Tibial artery (tissue), 4 donors: ENCODE measurements around the gene PLN.

Experiments used
- DNase-seq, 2 donors: peaks; one replicate each; pipeline ENCODE4 v3.0.0-alpha.2; 2019
- H3K27ac ChIP-seq, 2 donors: fragments of 200-600 bp; sonication (generic) in 1 of 2; 1 replicate in 1 of 2; 2 replicates in 1 of 2; pipeline ENCODE4 v1.5.1; 2018 to 2019; ENCODE audit warnings: mild to moderate bottlenecking in 1 of 2
- H3K27me3 ChIP-seq, 2 donors: fragments of 200-600 bp; sonication (generic) in 1 of 2; one replicate each; pipeline versions ENCODE4 v1.5.1 to v1.6.0; 2016 to 2019
- H3K36me3 ChIP-seq, 3 donors: fragments of 200-600 bp; sonication (generic) in 2 of 3; one replicate each; pipeline ENCODE4 v1.5.1; 2016 to 2019; ENCODE audit warnings: mild to moderate bottlenecking in 2 of 3
- H3K4me1 ChIP-seq, 4 donors: fragments of 200-600 bp; sonication (generic) in 2 of 4; 1 replicate in 3 of 4; 2 replicates in 1 of 4; pipeline ENCODE4 v1.5.1; 2016 to 2019
- H3K4me3 ChIP-seq, 2 donors: fragments of 200-600 bp; sonication (generic) in 1 of 2; 1 replicate in 1 of 2; 2 replicates in 1 of 2; pipeline ENCODE4 v1.5.1; 2018 to 2019; ENCODE audit warnings: mild to moderate bottlenecking in 2 of 2
- H3K9me3 ChIP-seq, 3 donors: fragments of 200-600 bp; sonication (generic) in 1 of 3; one replicate each; pipeline ENCODE4 v1.5.1; 2016 to 2019
- intact Hi-C: fragments of 100-400 bp; cut with DNase I; formaldehyde crosslinking; loops from one replicate; pipeline ENCODE4 v1.15.0; 2023; ENCODE audit warnings: low total_unique reads
- TF ChIP-seq, protein P1 (sequence below), 2 experiments: fragments of 200-600 bp in 1 of 2; fragments of 450-650 bp in 1 of 2; IDR thresholded peaks; one replicate each; pipeline ENCODE4 v1.5.1; 2017 to 2019; ENCODE audit warnings: antibody characterized with exemption in 2 of 2, mild to moderate bottlenecking in 1 of 2, moderate library complexity in 1 of 2

PLN gene

DNA sequence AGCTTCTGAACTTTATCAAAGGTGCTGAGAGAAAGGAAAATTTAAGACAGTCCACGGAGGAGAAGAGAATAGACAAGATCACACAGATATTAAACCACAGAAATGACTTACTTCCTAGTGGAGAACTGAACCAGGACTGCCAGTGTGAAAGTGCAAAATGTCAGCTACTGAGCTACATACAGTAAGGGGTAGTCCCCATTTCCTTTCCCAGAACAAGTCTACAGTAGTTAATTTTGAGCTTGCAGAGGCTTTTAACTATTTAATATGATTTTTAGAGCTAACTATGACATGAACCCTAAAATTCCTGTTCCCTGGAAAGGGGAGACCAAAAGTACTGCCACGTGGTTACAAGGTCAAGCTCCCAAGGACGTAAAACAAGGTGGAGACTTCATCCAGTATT lies 58.2 kb downstream of the PLN start:
- no peaks in the 10 kb centered on the region for H3K36me3 ChIP-seq
- no peaks in the 10 kb centered on the region for H3K4me1 ChIP-seq
- H3K27me3 ChIP-seq, result no peaks in the 10 kb centered on the region
- TF ChIP-seq, protein P1, sequence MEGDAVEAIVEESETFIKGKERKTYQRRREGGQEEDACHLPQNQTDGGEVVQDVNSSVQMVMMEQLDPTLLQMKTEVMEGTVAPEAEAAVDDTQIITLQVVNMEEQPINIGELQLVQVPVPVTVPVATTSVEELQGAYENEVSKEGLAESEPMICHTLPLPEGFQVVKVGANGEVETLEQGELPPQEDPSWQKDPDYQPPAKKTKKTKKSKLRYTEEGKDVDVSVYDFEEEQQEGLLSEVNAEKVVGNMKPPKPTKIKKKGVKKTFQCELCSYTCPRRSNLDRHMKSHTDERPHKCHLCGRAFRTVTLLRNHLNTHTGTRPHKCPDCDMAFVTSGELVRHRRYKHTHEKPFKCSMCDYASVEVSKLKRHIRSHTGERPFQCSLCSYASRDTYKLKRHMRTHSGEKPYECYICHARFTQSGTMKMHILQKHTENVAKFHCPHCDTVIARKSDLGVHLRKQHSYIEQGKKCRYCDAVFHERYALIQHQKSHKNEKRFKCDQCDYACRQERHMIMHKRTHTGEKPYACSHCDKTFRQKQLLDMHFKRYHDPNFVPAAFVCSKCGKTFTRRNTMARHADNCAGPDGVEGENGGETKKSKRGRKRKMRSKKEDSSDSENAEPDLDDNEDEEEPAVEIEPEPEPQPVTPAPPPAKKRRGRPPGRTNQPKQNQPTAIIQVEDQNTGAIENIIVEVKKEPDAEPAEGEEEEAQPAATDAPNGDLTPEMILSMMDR (IDR thresholded peaks at IDR 0.05), result no peak
- H3K4me3 ChIP-seq, result no peak overlapping the region
- intact Hi-C loops, result no loop called here
- DNase-seq, result no peak
- H3K9me3 ChIP-seq, result no peaks in the 10 kb centered on the region
- no peak overlapping the region for H3K27ac ChIP-seq

DNA sequence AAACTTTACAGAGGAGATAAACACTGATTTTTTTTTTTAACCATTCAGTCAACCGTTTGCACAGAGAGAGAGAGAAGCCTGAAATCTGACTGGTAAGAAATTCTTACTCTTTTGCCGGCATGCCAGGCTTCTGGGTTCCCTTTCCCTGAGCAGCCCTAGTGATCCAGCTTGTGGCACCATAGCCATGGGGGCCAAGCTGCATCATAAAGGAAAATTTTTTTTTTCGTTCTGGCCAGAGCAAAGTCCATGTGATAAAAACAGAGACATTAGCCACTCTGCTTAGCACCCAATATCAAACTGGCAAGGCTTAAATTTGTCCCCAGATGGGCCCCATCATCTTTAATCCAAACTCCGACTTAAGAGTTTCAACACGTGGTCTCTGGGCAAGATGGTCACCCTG lies 58.8 kb downstream of the PLN start:
- TF ChIP-seq, protein P1 (IDR thresholded peaks at IDR 0.05), result no peak
- H3K4me1 ChIP-seq, result no peaks in the 10 kb centered on the region

More for the DNA sequence above, 58.8 kb downstream of the PLN start:
- no peak for DNase-seq
- Histone ChIP-seq H3K36me3 (no peaks in the 10 kb centered on the region), H3K27ac (no peak overlapping the region), H3K4me3 (no peak overlapping the region), H3K9me3 (no peaks in the 10 kb centered on the region), H3K27me3 (no peaks in the 10 kb centered on the region)
- intact Hi-C loops, result no loop called here
